ENCODE data around the gene ZCCHC8.

DNA sequence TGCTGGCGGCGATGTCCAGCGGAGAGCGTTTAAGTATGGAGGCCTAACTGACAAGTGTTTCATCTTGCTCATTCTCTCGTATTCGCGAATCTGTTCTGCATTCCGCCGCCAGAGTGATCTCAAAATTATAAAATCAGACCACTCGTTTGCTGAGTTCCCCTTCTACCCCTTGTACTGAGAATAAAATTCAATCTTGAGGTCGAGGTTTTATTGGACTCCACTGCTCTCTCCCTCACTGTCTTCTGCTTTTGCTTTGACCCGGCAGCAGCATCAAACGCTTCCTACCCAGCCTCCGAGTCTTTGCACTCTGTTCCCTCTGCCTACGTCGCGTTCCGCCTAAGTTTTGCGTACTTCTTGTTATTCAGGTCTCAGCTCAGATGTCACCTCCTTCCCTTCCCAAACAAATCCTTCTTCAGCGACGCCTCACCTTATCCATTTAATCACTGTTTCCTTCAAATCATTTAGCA, 26.8 kb upstream of the ZCCHC8 start:
- TF ChIP-seq, protein P1, sequence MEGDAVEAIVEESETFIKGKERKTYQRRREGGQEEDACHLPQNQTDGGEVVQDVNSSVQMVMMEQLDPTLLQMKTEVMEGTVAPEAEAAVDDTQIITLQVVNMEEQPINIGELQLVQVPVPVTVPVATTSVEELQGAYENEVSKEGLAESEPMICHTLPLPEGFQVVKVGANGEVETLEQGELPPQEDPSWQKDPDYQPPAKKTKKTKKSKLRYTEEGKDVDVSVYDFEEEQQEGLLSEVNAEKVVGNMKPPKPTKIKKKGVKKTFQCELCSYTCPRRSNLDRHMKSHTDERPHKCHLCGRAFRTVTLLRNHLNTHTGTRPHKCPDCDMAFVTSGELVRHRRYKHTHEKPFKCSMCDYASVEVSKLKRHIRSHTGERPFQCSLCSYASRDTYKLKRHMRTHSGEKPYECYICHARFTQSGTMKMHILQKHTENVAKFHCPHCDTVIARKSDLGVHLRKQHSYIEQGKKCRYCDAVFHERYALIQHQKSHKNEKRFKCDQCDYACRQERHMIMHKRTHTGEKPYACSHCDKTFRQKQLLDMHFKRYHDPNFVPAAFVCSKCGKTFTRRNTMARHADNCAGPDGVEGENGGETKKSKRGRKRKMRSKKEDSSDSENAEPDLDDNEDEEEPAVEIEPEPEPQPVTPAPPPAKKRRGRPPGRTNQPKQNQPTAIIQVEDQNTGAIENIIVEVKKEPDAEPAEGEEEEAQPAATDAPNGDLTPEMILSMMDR (conservative IDR thresholded peaks at IDR 0.05; ENCODE audit: low read depth, low read length) = no peak
- no peak for TF ChIP-seq EZH2 (IDR thresholded peaks at IDR 0.05; ENCODE audit: borderline replicate concordance, low read depth, low read length, poor library complexity, severe bottlenecking)
